ENCODE measurements around the gene DAZ4.
"Not testable (repeated sequence)": the region's sequence is repeated elsewhere in the genome, so short reads cannot be mapped to it uniquely, and the experiment has no call there.

DAZ4 gene
- long read RNA-seq, donor 1: 0 reads
- long read RNA-seq, donor 2: 0 reads
- long read RNA-seq, donor 3: 0 reads
- long read RNA-seq, donor 4: 0 reads
- long read RNA-seq, donor 5: 0 reads
- long read RNA-seq, donor 6: 0 reads
- long read RNA-seq, donor 7: 0 reads
- long read RNA-seq, donor 8: 0 reads

- not testable (repeated sequence) for DNase-seq
Observed at GRCh38 chrY:24833619-24834018, at the start of gene DAZ4. TSS of gene DAZ4 (plus strand) at chrY:24833919. CDS start at chrY:24834127, 208 bp downstream.

GRCh38 chrY:24813293-24813692 lies 20.4 kb upstream of the DAZ4 start, which contains the start of gene DAZ3:
TSS of gene DAZ3 (minus strand) at chrY:24813393. CDS start at chrY:24813185, 208 bp downstream.
- not testable (repeated sequence) for DNase-seq

- not testable (repeated sequence) for DNase-seq
Observed at GRCh38 chrY:24821836-24822235, 11.9 kb upstream of the DAZ4 start.

- DNase-seq: not testable (repeated sequence)
Observed at GRCh38 chrY:24824184-24824879, 9.4 kb upstream of the DAZ4 start.

- not testable (repeated sequence) for DNase-seq
Observed at GRCh38 chrY:24825069-24825468, 8.7 kb upstream of the DAZ4 start.
